HG02759 (cell line): Measurements from ENCODE around the gene ACTN4.

Experiments
- ATAC-seq: cut with Tn5 transposase; IDR thresholded peaks from one replicate; pipeline ENCODE4 v1.9.1; 2021; ENCODE audit warnings: mild to moderate bottlenecking, moderate library complexity; ENCODE audit not compliant: unreplicated experiment

Gene ACTN4

GRCh38 chr19:38635483-38636399 lies 11.7 kb upstream of the ACTN4 start:
- ATAC-seq: no peak

GRCh38 chr19:38638461-38638860 lies 9.0 kb upstream of the ACTN4 start:
- ATAC-seq: no peak

GRCh38 chr19:38639679-38640078 lies 7.8 kb upstream of the ACTN4 start:
- no peak for ATAC-seq

GRCh38 chr19:38640368-38640767 lies 7.1 kb upstream of the ACTN4 start:
- no peak for ATAC-seq

GRCh38 chr19:38642176-38642575 lies 5.3 kb upstream of the ACTN4 start:
- ATAC-seq: no peak

- ATAC-seq: no peak
Observed at GRCh38 chr19:38644719-38645118, 2.7 kb upstream of the ACTN4 start.

- no peak for ATAC-seq
Observed at GRCh38 chr19:38647966-38648768, 718 bp downstream of the ACTN4 start.

- ATAC-seq: no peak
Observed at GRCh38 chr19:38648769-38649304, 1.4 kb downstream of the ACTN4 start.

- no peak for ATAC-seq
Observed at GRCh38 chr19:38649305-38650171, 2.1 kb downstream of the ACTN4 start.

GRCh38 chr19:38650172-38650775 lies 2.8 kb downstream of the ACTN4 start:
- ATAC-seq: no peak

- no peak for ATAC-seq
Observed at GRCh38 chr19:38650911-38651584, 3.6 kb downstream of the ACTN4 start.

- ATAC-seq: no peak
Observed at GRCh38 chr19:38653028-38653571, 5.7 kb downstream of the ACTN4 start.

- ATAC-seq: no peak
Observed at GRCh38 chr19:38654628-38655055, 7.2 kb downstream of the ACTN4 start.

GRCh38 chr19:38655148-38655824 lies 7.8 kb downstream of the ACTN4 start:
- no peak for ATAC-seq

GRCh38 chr19:38656171-38656981 lies 8.9 kb downstream of the ACTN4 start:
- no peak for ATAC-seq

GRCh38 chr19:38657633-38658222 lies 10.3 kb downstream of the ACTN4 start:
- no peak for ATAC-seq

- ATAC-seq: no peak
Observed at GRCh38 chr19:38658462-38659306, 11.2 kb downstream of the ACTN4 start.
